Epidermal melanocyte (primary cell): ENCODE measurements around the gene OXSM.

Source experiments
- DNase-seq: peaks from one replicate; pipeline ENCODE4 v3.0.0; 2011; ENCODE audit warnings: low spot score; ENCODE audit not compliant: insufficient read length

The OXSM gene

DNA sequence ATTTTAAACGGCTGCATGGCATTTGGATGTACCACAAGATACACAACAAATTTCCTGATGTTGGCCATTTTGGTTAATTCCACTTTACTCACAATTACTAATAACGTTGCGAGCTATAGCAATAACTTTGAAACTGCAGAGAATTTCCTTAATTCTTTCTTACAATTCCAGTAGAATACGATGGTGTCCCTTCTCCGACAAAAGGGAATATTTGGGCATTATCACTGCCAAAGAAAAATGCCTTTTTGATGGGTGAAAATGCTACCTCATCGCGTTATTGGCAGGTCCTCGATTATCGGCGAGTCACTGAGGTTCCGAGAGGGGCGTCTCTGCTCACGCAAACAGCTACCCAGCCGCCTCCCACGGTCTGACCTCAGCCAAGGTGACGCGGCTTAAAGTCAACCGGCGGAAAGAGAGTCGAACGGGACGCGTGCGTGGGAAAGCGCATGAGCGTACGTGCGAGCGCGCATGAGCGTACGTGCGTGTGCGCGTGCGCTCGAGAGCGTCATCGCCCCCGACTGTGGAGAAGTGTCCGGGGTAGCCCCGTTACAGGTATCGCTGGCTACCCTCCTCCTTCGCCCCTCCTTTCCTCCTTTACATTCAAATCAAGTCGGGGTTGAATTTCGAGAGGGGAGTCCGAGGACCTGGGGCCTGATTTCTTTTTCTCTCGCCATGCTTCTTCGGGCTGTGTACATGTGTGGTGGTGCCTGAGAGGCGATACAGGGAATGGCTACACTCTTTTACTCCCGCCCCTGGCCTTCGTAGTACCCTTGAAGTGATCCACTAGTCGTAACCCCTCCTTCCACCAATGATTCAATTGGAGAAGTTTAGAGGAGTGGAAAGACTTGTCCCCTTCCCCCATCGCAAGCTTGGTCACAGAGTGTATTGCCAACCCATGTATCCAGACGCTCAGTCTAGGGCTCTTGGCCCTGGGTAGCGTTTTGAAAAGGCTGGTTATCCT lies at the start of gene OXSM:
TSS of gene OXSM (plus strand) at position 495 of the 961 bp plus-strand sequence. CDS start 931 bp downstream, outside the sequence.
- DNase-seq, result peak; percentile 90

DNA sequence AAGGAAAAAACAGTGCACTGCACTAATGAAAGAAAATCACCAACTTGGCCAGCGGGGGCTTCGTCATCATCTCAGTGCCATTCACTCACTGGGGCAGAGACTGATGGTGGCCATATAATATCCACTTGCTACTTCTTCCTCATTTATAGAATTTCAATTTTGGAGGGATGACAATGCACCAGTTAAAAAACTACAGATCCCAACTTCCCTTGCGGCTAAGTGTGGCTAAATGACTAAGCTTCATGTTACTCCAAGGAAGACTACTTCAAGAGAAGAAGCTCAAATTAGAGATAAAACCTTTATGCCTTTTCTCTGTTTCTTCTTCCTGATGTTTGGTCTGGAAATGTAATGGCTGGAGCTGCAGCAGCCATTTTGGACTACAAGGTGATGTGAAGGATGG lies 45.4 kb upstream of the OXSM start:
- DNase-seq, result no peak

DNA sequence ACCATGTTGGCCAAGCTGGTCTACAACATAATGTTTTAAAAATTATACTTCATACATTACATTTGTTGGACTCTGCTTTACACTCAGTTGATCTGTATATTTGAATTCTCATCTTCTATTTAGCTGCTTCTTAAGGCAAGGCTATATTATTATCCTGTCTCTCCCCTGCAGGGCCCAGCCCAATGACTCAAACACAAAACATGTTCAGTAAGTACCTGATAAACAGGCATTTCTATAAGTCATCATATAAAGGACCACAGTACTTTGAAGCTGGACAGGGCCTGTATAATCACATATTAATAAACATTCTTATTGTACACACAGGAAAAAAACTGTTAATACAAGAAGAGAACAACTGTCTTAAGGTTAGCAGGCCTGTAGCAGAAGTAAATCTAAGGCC lies 42.9 kb upstream of the OXSM start:
- DNase-seq, result no peak

DNA sequence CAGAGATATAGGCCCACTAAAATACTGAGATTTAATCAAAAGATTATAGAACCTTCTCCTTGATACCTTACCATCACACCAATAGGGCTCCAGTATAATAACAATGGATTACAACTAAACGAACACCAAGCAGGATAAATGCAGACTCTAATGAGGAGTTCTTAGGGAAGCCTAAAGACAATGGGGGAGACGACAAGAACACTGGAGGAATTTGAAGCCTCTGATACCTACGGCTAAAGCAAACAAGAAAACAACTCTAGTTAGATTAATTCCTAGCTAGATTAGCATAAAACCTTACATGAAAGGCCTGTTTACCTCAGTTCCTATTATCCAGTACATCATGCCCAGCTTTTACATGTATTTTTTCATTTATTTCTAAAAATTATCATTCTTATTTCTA lies 41.7 kb upstream of the OXSM start:
- no peak for DNase-seq

DNA sequence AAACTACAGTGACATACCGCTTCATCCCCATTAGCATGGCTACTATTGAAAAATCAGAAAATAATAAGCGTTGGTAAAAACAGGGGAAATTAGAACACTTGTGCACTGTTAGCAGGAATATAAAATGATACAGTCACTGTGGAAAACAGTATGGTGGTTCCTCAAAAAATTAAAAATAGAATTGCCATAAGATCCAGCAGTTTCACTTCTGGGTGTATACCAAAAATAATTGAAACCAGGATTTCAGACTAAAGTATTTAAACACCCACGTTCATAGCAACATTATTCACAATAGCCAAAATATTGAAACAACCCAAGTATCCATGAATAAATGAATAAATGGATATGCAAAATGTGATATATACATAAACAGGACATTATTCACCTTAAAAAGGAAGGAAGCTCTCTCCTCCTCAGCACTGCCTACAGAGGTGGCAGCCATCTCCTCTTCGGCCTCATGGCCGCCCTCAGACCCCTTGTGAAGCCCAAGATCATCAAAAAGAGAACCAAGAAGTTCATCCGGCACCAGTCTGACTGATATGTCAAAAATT lies 40.8 kb upstream of the OXSM start:
- DNase-seq, result no peak

DNA sequence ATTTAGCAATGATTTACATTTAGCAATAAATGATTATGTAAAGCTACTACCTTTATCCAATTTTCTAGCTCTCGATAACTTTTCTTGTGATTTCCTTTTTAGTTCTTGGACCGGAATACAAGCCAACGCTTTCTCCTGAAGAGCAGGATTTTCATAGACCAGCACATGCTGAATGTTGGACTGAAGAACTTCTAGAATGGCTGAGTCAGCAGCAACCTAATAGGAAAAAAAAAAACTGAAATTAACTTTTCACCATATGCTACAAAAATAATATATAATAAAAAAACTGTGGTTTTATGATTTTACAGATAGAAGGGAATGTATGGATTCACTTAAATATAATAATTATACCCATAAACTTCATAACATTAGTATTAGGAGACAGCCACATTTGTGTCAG lies 38.8 kb upstream of the OXSM start:
- DNase-seq, result no peak

DNA sequence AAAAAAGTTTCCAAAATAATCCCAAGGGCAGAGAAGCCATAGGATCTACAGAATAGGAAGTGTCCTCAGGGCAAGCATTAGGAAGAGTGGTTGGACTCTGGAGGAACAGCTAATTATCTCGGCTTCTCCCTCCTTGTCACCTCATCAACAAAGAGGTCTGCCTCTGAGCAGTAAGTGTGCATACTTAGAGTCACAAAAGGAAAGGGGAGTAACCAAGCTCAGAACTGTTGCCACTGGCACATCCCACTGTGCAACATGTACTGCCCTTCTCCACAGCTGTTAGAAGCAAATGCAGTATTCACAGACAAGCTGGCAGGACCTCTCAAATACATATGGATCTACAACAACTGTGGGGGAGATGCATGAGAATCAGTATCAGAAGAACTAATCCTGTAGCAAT lies 38.2 kb upstream of the OXSM start:
- DNase-seq, result no peak

DNA sequence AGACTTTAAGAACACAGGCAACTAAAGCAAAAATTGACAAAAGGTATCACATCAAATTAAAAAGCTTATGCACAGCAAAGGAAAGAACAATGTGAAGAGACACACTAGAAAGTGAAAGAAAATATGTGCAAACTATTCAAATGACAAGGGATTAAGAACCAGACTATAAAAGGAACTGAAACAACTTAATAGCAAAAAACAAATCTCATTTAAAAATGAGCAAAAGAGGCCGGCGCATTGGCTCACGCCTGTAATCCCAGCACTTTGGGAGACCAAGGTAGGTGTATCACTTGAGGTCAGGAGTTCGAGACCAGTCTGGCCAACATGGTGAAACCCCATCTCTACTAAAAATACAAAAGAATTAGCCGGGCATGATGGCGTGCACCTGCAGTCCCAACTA lies 21.0 kb upstream of the OXSM start:
- no peak for DNase-seq

DNA sequence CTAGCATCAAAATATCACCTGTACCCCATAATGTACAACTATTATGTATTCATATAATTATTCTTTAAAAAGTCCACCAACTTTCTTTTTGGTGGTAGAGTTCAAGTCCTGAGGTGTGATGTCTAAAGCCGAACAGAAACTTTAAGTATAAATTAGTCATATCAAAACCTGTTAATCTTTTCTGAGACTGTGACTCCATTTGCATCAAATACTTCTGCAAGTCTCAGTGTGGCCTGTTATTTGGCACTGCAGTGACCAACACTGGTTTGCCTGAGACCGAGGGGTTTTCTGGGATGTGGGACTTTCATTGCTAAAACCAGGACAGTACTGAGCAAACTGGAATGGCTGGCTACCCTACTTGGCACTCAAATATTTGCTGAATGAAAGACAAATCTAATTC lies 14.0 kb upstream of the OXSM start:
- DNase-seq, result no peak

DNA sequence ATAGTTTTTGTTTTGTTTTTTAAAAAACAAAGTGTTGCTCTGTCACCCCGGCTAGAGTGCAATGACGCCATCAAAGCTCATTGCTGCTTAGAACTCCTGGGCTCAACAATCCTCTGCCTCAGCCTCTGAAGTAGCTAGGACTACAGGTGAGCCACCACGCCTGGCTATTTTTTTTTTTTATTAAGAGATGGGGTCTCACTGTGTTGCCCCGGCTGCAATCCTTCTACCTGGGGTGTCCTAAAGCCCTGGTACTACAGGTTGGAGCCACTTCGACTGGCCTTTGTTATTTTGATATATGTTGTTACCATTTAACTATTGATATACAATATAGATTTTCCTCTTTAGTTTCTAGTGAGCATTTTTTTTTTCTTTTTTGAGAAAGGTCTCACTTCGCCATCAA lies 9.3 kb upstream of the OXSM start:
- DNase-seq, result no peak

DNA sequence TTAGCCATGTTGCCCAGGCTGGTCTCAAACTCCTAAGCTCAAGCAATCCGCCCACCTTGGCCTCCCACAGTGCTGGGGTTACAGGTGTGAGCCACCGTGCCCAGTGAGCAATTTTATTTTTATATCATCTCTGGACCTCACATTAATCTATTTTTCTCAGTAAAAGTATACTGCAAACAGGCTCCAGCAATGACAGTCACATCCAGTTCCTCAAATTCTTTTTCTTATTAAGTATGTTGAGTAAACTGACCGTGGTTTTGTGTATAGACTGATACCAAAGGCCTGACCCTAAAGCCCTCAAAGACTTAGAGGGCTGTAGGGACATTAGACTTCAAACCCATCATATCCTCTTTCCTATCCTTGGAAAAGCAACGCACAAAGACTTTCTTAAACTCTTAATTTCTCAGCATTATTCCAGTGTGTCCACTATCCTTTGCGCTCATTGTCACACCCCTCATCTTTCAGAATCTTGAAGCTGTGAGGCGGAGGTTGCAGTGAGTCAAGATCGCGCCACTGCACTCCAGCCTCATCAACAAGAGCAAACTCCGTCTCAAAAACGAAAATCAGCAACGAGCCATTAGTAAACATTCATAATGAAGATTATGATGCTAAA lies 8.6 kb upstream of the OXSM start:
- no peak for DNase-seq

DNA sequence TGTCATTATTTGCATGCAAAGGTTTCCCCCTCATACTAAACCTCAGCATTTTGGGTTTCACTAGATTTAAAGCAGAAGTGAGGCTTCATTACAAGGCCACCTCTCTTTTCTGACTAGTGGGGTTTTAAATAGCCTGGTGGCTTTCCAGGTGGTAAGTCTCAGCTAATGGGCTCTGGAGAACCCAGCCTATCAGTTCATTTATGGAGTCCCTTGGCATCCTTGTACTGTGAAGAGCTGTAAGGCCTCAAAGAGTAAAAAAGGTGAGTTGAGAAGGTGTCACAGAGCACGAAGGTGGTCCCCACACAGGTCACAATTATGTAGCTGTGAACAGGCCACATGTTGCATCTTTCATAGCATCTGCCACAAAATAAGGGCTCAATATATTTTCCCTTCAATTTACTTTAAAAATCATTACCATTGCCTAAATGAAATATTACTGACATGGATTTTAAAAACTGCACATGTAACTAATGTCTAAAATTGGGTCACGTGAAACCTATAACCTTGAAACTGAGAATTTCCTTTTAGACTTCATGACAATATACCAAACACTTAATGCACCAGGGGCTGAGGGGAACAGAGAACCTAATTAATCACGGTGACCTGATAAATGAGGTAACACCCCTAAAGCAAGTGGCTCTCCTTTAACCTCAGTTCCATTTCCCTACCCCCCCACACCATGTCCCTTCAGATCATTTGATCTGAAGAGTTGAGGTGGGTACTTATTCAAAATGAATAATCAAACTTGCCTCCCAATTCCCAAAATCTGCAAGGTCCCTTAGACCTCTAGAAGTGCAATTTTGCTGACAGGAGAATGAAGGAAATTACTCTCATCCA lies 7.9 kb upstream of the OXSM start:
- no peak for DNase-seq

DNA sequence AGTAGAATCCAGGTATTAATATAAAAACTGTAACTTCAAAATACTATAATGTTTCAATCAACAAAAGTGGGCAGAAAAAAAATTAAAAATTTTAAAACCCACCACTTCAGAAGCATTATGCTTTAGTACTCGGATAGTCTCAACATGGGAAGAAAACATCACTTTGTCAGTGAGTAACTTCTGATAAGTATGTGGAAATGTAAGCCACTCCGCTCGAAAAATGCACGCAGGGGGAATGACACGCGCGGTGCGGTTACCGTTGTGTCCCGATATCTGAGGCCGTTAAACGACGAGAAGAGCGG lies 7.3 kb upstream of the OXSM start:
- no peak for DNase-seq

DNA sequence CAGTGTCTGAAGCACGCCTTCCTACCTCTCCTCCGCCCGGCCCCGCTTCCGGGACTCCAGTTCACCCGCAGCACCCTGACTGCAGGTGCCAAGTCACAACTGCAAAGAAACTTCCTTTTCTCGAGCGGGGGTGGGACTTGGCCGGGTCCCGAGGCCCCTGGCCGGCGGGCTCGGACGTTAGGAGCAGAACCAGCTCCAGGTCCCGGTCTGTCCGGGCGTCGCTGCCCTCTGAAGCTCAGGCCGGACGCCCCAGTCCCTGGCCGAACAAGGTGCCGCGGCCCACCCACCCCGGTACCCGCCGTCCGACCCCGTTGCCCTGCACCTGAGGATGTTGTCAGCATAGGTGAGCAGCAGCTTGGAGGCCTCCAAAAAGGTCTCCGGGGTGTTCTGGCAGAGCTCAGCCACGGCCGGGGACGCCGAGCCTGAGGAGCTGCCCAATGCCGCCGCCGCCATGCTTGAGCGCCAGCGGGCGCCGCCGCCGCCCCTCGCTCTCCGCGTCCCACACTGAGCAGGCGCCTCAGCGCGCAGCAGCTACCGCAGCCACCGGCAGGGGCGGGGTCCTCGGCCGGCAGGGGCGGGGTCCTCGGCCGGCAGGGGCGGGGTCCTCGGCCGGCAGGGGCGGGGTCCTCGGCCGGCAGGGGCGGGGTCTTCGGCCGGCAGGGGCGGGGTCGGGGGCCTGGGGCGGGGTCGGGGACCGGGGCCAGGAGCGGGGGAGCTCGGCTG lies 6.8 kb upstream of the OXSM start, which contains the start of gene NGLY1:
TSS of gene NGLY1 (minus strand) at position 506 of the 723 bp plus-strand sequence. CDS start at position 453, 53 bp downstream.
- DNase-seq, result peak; percentile 82

DNA sequence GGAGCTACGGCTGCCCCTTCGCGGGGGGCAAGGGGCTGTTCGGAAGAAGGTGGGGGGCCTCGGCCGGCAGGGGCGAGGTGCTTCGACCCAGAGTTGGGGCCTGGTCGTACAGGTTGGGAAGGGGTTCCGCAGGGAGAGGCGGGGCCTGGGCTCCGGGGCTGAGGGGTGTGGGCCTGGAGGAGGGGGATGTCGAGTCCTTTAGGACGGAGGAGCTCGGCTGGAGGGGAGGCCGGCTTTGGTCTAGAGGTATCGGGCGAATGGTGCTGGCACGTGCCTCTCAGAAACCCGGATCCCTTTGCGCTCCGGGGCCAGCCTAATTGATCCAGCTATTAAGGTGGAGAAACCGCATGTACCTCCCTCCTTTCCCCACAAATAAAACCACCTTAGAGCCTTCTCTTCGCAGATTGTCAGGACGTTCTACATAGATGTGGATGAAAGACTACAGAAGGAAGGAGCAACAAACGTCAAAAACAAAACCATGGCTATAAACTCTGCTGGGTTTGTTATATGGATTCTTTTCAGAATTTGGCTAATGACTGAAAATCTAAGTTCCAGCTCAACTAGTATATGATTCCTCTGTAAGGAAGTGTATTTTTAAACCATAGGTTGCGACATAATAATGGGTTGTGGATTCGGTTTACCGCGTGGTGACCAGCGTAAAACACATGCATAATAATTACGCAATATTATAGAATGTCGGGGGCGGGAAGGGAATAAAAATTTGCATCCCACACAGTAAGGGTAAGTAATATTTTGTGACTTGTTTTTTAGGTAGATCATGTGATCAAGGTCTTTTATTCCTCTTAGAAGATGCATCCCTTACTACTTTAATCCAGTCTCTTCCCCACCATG lies 6.0 kb upstream of the OXSM start:
- DNase-seq, result peak; percentile 36

DNA sequence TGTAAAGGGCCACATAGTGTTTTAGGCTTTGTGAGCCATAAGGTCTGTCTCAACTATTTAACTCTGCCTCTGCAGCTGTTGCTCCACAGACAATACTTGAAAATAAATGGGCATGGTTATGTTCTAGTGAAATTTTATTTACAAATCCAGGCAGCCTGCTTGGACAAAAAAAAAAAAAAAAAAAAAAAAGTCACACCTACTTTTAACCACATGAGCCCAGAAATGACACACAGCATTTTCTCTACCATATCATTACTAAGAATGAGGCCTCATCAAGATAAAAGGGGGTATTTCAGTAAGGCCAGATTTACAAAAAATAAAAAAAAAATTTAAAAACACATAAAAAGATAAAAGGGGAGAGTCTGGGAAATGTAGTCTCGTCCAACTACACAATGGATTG lies 4.9 kb upstream of the OXSM start:
- no peak for DNase-seq

DNA sequence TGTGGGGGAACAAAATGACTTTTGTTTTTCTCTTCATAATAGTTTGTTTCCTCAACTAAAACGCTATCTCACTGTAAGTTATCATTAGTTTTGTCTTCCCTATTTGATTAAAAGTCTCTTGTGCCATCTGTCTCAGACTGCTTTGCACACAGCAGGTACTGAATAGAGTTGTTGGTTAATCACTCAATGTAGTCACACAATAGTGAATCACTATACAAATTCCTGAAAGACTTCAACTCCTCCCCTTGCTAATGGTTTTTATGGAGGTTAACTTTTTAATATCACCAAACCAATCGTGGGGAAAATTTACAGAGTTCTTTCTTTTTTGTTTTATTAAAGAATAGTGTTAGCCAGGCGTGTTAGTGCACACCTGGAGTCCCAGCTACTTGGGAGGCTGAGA lies 4.1 kb upstream of the OXSM start:
- DNase-seq, result no peak

DNA sequence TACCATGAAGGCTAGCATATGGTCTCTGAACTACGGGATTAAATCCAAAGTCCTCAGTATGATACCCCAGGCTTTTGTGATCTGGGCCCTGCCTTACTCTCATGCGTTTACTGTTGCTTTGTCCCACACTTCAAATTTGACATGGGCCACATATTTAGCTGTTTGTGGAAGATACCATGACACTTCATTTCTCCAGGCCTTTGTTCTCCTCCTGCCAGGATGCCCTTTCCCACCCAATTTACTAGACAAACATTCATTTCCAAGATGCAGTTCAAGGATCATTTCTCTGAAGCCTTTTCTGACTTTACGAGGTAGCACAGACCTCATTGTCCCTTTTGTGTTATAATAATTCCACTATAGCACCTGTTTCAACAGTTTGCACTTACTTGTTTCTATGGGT lies 2.2 kb upstream of the OXSM start:
- DNase-seq, result no peak

DNA sequence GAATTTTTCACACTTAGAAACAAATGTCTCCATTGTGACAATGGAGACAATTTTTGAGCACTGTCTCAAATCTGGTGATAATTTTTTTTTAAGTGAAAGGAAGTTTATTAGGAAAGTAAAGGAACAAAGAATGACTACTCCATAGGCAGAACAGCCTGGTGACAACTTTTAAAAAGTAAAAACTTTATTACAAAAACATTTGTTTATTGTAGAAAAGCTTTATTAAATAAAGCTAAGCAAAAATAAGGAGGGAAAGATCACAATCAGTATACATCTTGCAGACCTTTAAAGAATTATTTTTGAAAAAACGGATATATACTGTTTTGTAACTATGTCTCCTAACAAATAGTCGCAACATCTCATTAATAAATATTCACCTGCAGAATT lies 688 bp upstream of the OXSM start:
- no peak for DNase-seq

DNA sequence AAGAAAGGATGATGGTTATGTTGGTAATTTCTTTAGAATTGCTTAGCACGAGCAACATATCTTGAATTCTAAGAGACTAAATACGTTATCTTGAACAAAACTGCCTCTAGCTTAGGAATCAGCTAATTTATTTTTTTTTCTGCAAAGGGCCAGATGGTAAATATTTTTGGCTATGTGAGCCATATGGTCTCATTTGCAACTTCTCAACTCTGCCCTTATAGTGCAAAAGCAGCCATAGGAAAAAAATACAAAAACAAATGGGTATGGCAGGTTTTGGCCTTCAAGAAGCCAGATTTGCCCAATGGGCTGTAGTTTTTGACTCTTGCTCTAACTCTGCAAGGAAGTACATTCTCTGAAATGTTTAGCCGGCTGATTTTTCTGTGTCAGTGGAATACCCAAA lies 11.9 kb downstream of the OXSM start:
- DNase-seq, result no peak
